WTC11 (cell line): Measurements from ENCODE around the gene PLCB2. TPM values are rescaled to one million over a fixed set of nuclear protein-coding genes. Genes with fewer than 3 reads are reported as not detected.
A peak's percentile ranks its signal among the peaks of the same experiment; 100 is the strongest.

ENCODE experiments used
- ATAC-seq: fragments of 200-7000 bp; cut with Tn5 transposase; 2 replicates; pipeline ENCODE4 v1.10.0; 2021; ENCODE audit warnings: mild to moderate bottlenecking, moderate library complexity
- CTCF ChIA-PET: fragments of 300-600 bp; sonication (Branson Sonifier 250); formaldehyde crosslinking; loops from one replicate; lab custom pipeline; 2021; ENCODE audit warnings: antibody characterized with exemption; lab: Charles Lee
- POLR2A ChIA-PET: fragments of 350-600 bp; sonication (Branson Sonifier 250); formaldehyde crosslinking; loops from one replicate; lab custom pipeline; 2021; ENCODE audit warnings: antibody characterized with exemption; lab: Charles Lee
- DNase-seq: peaks from one replicate; pipeline ENCODE4 v3.0.0; 2021; ENCODE audit warnings: low spot score
- H3K27ac Mint-ChIP-seq: 2 replicates; pipeline ENCODE4 v1.8.0; 2021; ENCODE audit warnings: mixed read lengths
- H3K27me3 Mint-ChIP-seq: 2 replicates; pipeline ENCODE4 v1.8.0; 2021; ENCODE audit warnings: low read depth, mild to moderate bottlenecking, moderate library complexity, mixed read lengths
- H3K36me3 Mint-ChIP-seq: 2 replicates; pipeline ENCODE4 v1.8.0; 2021; ENCODE audit warnings: mixed read lengths
- H3K4me1 Mint-ChIP-seq: 2 replicates; pipeline ENCODE4 v1.8.0; 2022; ENCODE audit warnings: mixed read lengths
- H3K4me3 Mint-ChIP-seq: 2 replicates; pipeline ENCODE4 v1.8.0; 2021; ENCODE audit warnings: mild to moderate bottlenecking, moderate library complexity, mixed read lengths
- H3K9me3 Mint-ChIP-seq: 2 replicates; pipeline ENCODE4 v1.8.0; 2021; ENCODE audit warnings: mixed read lengths
- ATF6 ChIP-seq: sonication (generic); formaldehyde crosslinking; IDR thresholded peaks from 2 replicates; pipeline ENCODE4 v1.8.1; 2023; ENCODE audit warnings: mild to moderate bottlenecking, missing genetic modification reagents
- CREM ChIP-seq: sonication (generic); formaldehyde crosslinking; IDR thresholded peaks from 2 replicates; pipeline ENCODE4 v1.8.1; 2022; ENCODE audit warnings: mild to moderate bottlenecking, missing genetic modification reagents, moderate library complexity
- CTCF ChIP-seq: fragments of 200-600 bp; IDR thresholded peaks from 2 replicates; pipeline ENCODE4 v1.8.0; 2022; ENCODE audit warnings: antibody characterized with exemption
- FOXP4 ChIP-seq: sonication (generic); formaldehyde crosslinking; IDR thresholded peaks from 2 replicates; pipeline ENCODE4 v1.8.0; 2022; ENCODE audit warnings: mild to moderate bottlenecking, missing genetic modification reagents
- HMGXB4 ChIP-seq: sonication (generic); formaldehyde crosslinking; IDR thresholded peaks from 2 replicates; pipeline ENCODE4 v1.8.1; 2023; ENCODE audit warnings: mild to moderate bottlenecking, moderate library complexity, missing genetic modification reagents
- NFYB ChIP-seq: sonication (generic); formaldehyde crosslinking; conservative IDR thresholded peaks from 2 replicates; pipeline ENCODE4 v1.8.0; 2022; ENCODE audit warnings: low read depth, missing genetic modification reagents
- NR3C1 ChIP-seq: sonication (generic); formaldehyde crosslinking; conservative IDR thresholded peaks from 2 replicates; pipeline ENCODE4 v1.8.1; 2023; ENCODE audit warnings: low read depth, mild to moderate bottlenecking, missing genetic modification reagents
- TEAD1 ChIP-seq: sonication (generic); formaldehyde crosslinking; IDR thresholded peaks from 2 replicates; pipeline ENCODE4 v1.8.0; 2022; ENCODE audit warnings: mild to moderate bottlenecking, missing genetic modification reagents
- ZNF138 ChIP-seq: sonication (generic); formaldehyde crosslinking; conservative IDR thresholded peaks from 2 replicates; pipeline ENCODE4 v1.8.1; 2022; ENCODE audit warnings: mild to moderate bottlenecking, moderate library complexity, missing genetic modification reagents
- ZNF416 ChIP-seq: fragments of 250-450 bp; sonication (Bioruptor Pico); IDR thresholded peaks from 2 replicates; pipeline ENCODE4 v1.9.0; 2021; ENCODE audit warnings: mild to moderate bottlenecking, inconsistent platforms
- ZNF423 ChIP-seq: fragments of 250-450 bp; sonication (Bioruptor Pico); IDR thresholded peaks from 2 replicates; pipeline ENCODE4 v2.1.2; 2022; ENCODE audit warnings: mild to moderate bottlenecking, moderate library complexity
- ZSCAN18 ChIP-seq: fragments of 250-450 bp; sonication (Bioruptor Pico); IDR thresholded peaks from 2 replicates; pipeline ENCODE4 v2.1.2; 2022; ENCODE audit warnings: mild to moderate bottlenecking, moderate library complexity
- total RNA-seq: library from RNA; stranded (reverse); gene quantifications from 3 replicates; pipeline ENCODE4 v1.2.3, GENCODE V29; 2021
- TF ChIP-seq, protein P1 (sequence below): fragments of 250-450 bp; sonication (Bioruptor Pico); IDR thresholded peaks from 2 replicates; pipeline ENCODE4 v1.9.0; 2021; ENCODE audit warnings: mild to moderate bottlenecking
- TF ChIP-seq, protein P2 (sequence below): sonication (generic); formaldehyde crosslinking; IDR thresholded peaks from 2 replicates; pipeline ENCODE4 v1.8.0; 2023; ENCODE audit warnings: missing genetic modification reagents

Gene PLCB2
- total RNA-seq, 1 experiment from 2014 or later = 15.2 TPM

DNA sequence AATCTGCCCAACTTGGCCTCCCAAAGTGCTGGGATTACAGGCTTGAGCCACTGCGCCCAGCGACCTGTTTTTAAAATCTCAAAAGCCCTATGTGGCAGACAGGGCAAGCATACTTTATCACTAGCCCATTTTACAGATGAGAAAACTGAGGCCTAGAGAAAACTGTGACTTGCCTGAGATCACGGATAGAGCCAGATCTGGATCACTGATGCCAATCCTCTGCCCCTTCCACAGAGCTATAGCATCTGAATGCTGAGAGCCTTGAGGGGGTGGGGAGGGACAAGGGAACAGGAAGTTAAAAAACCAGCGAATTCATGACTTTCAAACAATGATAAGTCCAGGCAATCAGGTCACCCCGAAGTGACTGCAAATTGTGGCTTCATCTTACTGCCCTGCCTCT is 32.2 kb downstream of the PLCB2 start:
- no peaks in the 10 kb centered on the region for H3K36me3 Mint-ChIP-seq
- no peak overlapping the region for H3K27ac Mint-ChIP-seq
- peaks cover 31% of the 10 kb centered on the region for H3K4me1 Mint-ChIP-seq
- H3K9me3 Mint-ChIP-seq = no peaks in the 10 kb centered on the region
- no peak overlapping the region for H3K4me3 Mint-ChIP-seq
- TF ChIP-seq HMGXB4 (CRISPR knock-in tag) (no peak), ZNF416 (no peak)
- TF ChIP-seq, protein P1, sequence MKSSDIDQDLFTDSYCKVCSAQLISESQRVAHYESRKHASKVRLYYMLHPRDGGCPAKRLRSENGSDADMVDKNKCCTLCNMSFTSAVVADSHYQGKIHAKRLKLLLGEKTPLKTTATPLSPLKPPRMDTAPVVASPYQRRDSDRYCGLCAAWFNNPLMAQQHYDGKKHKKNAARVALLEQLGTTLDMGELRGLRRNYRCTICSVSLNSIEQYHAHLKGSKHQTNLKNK (CRISPR knock-in tag) = no peak
- ChIA-PET POLR2A (no interaction called here), CTCF (interaction anchor here (0.9 to 12.1 kb wide), 12 partner anchors 8 to 230 kb away, joined by 3 to 690 read pairs (median 90); partner anchors contain the start of genes ANKRD63, CCDC9B, INAFM2 and PAK6)
- peaks cover 26% of the 10 kb centered on the region for H3K27me3 Mint-ChIP-seq
- DNase-seq (no peak), ATAC-seq (no peak)

DNA sequence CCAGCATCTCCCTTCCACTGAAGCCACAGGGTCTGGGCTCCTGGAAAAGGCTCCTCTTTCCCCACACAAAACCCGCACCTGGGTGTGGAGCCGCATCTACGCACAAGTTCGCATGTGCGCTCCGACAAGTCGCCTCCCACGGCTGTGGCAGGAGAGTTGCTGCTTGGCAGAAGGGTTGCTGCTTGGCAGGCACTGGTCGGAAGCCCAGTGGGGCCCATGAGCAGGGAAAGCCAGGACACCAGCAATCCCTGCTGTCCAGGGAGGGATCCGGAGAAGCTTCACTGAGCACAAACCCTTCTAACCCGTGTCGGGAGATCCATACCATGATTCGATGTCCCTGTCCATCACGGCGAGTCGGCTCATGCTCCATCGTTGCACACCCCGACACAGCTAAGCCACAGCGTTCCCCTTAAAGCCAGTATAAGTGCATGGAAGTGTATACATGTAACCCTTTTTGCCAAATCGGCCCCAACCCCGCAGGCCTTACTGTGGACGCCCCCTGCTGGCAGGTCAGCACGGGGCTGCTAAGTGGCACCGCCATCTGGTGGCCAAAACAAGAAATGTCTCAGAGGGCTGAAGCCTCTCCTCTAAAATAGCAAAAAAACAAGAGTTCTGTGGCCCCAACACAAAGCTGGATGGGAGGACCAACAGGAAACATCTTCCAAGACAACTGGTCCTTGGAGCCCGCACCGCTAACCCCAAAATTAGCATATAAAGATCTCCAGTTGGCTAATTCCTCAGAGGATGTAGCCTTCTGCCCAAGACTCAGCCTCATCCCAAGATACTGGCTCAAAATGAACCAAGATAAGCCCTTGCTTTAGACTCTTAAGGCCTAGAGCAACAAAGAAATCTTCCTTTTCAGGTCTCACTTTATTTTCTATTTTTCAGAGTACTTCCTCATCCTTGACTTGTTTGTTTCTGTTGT is 33.1 kb downstream of the PLCB2 start:
- ChIA-PET CTCF (interaction anchor here (0.6 to 12.1 kb wide), 83 partner anchors 9 to 590 kb away, joined by 3 to 690 read pairs (median 5); partner anchors contain the start of genes ANKRD63, BMF, BUB1B and CCDC9B), POLR2A (interaction anchor here (1.0 to 1.5 kb wide), 3 partner anchors 16 to 599 kb away, joined by 3 to 4 read pairs (median 3); no protein-coding TSS in a partner anchor)

GRCh38 chr15:40273428-40273827 is 34.3 kb downstream of the PLCB2 start:
- Mint-ChIP-seq H3K27ac (no peak overlapping the region), H3K9me3 (no peaks in the 10 kb centered on the region), H3K27me3 (peaks cover 5% of the 10 kb centered on the region; the same call in 1 of the 2 replicates), H3K36me3 (no peaks in the 10 kb centered on the region), H3K4me1 (peaks cover 14% of the 10 kb centered on the region), H3K4me3 (no peak overlapping the region)
- no peak for TF ChIP-seq ZNF423
- TF ChIP-seq, protein P2, sequence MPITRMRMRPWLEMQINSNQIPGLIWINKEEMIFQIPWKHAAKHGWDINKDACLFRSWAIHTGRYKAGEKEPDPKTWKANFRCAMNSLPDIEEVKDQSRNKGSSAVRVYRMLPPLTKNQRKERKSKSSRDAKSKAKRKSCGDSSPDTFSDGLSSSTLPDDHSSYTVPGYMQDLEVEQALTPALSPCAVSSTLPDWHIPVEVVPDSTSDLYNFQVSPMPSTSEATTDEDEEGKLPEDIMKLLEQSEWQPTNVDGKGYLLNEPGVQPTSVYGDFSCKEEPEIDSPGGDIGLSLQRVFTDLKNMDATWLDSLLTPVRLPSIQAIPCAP (CRISPR knock-in tag) = no peak
- TF ChIP-seq ZNF138 = no peak
- ATAC-seq (no peak), DNase-seq (no peak)
- ChIA-PET POLR2A (interaction anchor here (1.2 kb wide), 1 partner anchor 35 kb away, joined by 4 read pairs; the partner anchor contains the start of gene PAK6), CTCF (interaction anchor here (0.5 to 12.1 kb wide), 23 partner anchors 10 to 621 kb away, joined by 3 to 690 read pairs (median 11); partner anchors contain the start of genes CCDC9B, INAFM2, IVD and PAK6)

More for the DNA sequence above, 33.1 kb downstream of the PLCB2 start:
- Mint-ChIP-seq H3K27ac (peak overlapping the region; percentile 79; the same call in 1 of the 2 replicates), H3K27me3 (peaks cover 17% of the 10 kb centered on the region), H3K36me3 (no peaks in the 10 kb centered on the region), H3K4me3 (no peak overlapping the region), H3K4me1 (peaks cover 25% of the 10 kb centered on the region), H3K9me3 (no peaks in the 10 kb centered on the region)
- peak; percentile 35 for ATAC-seq
- TF ChIP-seq CREM (CRISPR knock-in tag) = no peak
- 0 out of 2 replicates have a peak, but pooled peaks have one; percentile 32 for TF ChIP-seq TEAD1 (CRISPR knock-in tag)
- TF ChIP-seq CTCF = peak; percentile 100
- DNase-seq = peak; percentile 88

- peaks cover 12% of the 10 kb centered on the region for H3K4me1 Mint-ChIP-seq
- no peaks in the 10 kb centered on the region for H3K36me3 Mint-ChIP-seq
- no peaks in the 10 kb centered on the region for H3K27me3 Mint-ChIP-seq
- H3K4me3 Mint-ChIP-seq = no peak overlapping the region
- ATAC-seq (no peak), DNase-seq (peak; percentile 49)
- ChIA-PET POLR2A (interaction anchor here (1.2 kb wide), 1 partner anchor 34 kb away, joined by 4 read pairs; the partner anchor contains the start of gene PAK6), CTCF (interaction anchor here (0.6 to 12.1 kb wide), 19 partner anchors 9 to 436 kb away, joined by 3 to 690 read pairs (median 50); partner anchors contain the start of genes CCDC9B, INAFM2, IVD and PAK6)
- TF ChIP-seq FOXP4 (CRISPR knock-in tag) (0 out of 2 replicates have a peak, but pooled peaks have one; percentile 29), NFYB (CRISPR knock-in tag) (no peak), NR3C1 (CRISPR knock-in tag) (no peak), ZSCAN18 (CRISPR knock-in tag) (no peak), ATF6 (no peak)
- H3K27ac Mint-ChIP-seq = no peak overlapping the region
- H3K9me3 Mint-ChIP-seq = no peaks in the 10 kb centered on the region
Measured at GRCh38 chr15:40272485-40273056, 35.2 kb downstream of the PLCB2 start.
